NCI-H2107 treated with DMSO at 0.1 percent for 48 hours (cell line): ENCODE results near the gene RPS13.
"Not testable (repeated sequence)": the region's sequence is repeated elsewhere in the genome, so short reads cannot be mapped to it uniquely, and the experiment has no call there.

ENCODE experiments used
- DNase-seq: peaks from one replicate; lab custom pipeline; 2025; ENCODE audit not compliant: unreplicated experiment; lab: John Stamatoyannopoulos, UW

The RPS13 gene

DNA sequence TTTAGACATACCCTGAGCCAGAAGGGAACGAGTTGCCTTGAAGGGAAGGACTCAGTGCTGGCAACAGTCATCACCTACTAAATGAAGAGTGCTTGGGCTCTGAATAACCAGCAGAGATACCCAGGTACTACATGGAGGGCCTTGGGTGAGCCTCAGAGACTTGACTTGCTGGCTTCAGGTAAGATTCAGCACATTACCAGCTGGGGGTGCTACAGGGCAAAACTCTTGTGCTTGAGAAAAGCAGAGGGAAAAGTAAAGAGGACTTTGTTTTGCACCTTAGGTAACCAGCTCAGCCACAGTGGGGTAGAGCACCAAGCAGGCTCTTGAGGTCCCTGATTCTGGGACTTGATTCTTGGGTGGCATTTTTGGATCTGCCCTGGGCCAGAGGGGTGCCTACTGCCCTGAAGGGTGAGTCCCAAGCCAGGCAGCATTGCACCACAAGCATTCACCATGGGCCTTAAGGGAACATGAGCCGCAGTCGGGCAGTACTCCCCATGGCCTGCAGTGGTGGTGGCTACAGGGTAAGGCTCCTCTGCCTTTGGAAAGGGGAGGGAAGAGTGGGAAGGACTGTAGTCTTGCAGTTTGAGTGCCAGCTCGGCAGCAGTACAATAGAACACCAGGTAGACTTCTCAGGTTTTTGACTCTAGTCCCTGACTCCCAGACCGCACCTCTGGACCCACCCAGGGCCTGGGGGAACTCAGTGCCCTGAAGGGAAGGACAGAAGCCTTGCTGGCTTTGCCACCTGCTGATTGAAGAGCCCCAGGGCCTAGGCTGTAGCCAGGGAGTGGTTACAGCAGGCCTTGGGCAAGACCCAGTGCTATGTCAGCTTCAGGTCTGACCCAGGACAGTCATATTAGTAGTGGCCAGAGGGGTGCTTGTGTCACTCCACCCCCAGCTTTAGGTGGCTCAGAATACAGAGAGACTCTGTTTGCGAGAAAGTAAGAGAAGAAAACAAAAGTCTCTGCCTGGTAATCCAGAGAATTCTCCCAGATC is 40.5 kb downstream of the RPS13 start:
- DNase-seq: no peak

DNA sequence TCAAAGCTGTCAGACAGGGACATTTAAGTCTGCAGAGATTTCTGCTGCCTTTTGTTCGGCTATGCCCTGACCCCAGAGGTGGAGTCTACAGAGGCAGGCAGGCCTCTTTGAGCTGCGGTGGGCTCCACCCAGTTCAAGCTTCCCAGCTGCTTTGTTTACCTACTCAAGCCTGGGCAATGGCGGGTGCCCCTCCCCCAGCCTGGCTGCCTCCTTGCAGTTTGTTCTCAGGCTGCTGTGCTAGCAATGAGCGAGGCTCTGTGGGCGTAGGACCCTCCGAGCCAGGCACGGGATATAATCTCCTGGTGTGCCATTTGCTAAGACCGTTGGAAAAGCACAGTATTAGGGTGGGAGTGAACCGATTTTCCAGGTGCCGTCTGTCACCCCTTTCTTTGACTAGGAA is 43.4 kb downstream of the RPS13 start:
- DNase-seq: not testable (repeated sequence)

DNA sequence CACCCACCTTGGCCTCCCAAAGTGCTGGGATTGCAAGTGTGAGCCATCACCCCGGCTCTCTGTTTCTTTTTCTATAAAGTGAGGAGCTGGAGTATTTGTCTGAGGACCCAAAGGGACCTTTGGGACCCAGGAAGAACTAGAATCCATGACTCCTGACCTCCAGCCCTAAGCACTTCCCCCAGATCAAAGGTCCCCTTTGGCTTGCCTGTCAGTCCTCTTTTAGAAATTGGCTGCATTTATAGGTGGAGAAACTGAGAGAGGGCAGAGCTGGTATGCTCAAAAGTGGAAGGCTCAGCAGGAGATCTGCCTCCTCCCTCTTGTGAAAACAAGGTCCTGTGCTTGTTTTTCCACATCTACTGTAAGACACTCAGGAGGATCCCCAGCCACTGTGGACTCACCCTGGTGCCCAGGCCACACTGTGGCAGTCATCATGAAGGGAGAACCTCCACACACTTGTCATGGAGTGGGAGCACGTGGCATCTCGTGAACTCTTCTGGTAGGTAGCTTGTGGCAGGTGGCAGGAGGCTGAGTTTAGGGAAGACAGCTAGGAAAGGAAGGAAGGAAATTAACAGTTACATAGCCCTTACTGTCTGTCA is 50.9 kb downstream of the RPS13 start:
- DNase-seq: no peak

DNA sequence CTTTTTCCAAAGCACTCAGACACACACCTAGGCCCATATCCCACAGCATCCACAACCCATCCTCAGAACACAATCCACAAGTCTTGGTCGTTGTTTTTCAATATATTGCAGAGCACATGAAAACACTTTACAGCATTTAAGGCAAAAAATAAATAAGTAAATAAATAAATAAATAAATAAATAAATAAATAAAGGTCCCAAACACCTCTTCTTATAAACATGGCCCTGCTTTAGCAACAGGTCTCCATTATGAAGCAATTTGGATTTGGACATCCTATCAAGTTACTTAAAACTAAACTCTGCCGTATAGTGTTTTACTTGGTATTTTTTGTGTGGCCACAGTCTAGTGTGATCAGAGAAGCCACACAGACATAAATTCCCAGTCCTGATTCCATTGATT is 52.5 kb downstream of the RPS13 start:
- no peak for DNase-seq
